Body of pancreas (tissue), 4 donors: ENCODE measurements around the gene KRTAP4-5.

Experiments used
- CTCF ChIP-seq, 7 experiments: fragments of 450-650 bp in 4 of 7; fragments of 200-600 bp in 3 of 7; sonication (generic) in 3 of 7; IDR thresholded peaks; one replicate each; pipeline ENCODE4 v1.5.1; 2016 to 2019; ENCODE audit warnings: antibody characterized with exemption in 7 of 7
- POLR2A ChIP-seq, 3 donors: fragments of 450-650 bp; IDR thresholded peaks; one replicate each; pipeline ENCODE4 v1.6.1; 2016; ENCODE audit warnings: antibody characterized with exemption in 3 of 3, mild to moderate bottlenecking in 2 of 3

GRCh38 chr17:41145261-41145660, 4.4 kb downstream of the KRTAP4-5 start:
- no peak for TF ChIP-seq CTCF (IDR thresholded peaks at IDR 0.05)
- no peak for TF ChIP-seq POLR2A (IDR thresholded peaks at IDR 0.05)
